Muscle of leg (tissue), 16 donors: ENCODE measurements around the gene ADGRG1. TPM values are rescaled to one million over a fixed set of nuclear protein-coding genes. Genes with fewer than 3 reads are reported as not detected.

Source experiments
- DNase-seq: peaks from one replicate; pipeline ENCODE4 v3.0.0; 2013
- H3K27ac ChIP-seq: one replicate; pipeline ENCODE4 v1.5.1; 2013; ENCODE audit warnings: mild to moderate bottlenecking, low read length, control low read depth
- H3K27me3 ChIP-seq: one replicate; pipeline ENCODE4 v1.6.1; 2013; ENCODE audit warnings: low read length; ENCODE audit not compliant: control insufficient read depth, insufficient read depth
- H3K36me3 ChIP-seq: one replicate; pipeline ENCODE4 v1.6.1; 2013; ENCODE audit warnings: low read length; ENCODE audit not compliant: control insufficient read depth, insufficient read depth
- H3K4me1 ChIP-seq: one replicate; pipeline ENCODE4 v1.6.1; 2013; ENCODE audit warnings: low read length; ENCODE audit not compliant: control insufficient read depth, insufficient read depth
- H3K4me3 ChIP-seq: one replicate; pipeline ENCODE4 v1.5.1; 2013; ENCODE audit warnings: low read length, control low read depth
- H3K9me3 ChIP-seq: replicated peaks from 2 replicates; pipeline ENCODE4 v1.6.1; 2013; ENCODE audit warnings: low read depth, low read length; ENCODE audit not compliant: control insufficient read depth
- WGBS: methylation state at CpG from one replicate; pipeline ENCODE4 v1.1.5; 2013; ENCODE audit warnings: missing lambda C conversion rate; ENCODE audit not compliant: insufficient coverage; 5-methylcytosine and 5-hydroxymethylcytosine counted together
- long read RNA-seq, 11 donors: transcript quantifications; one replicate each; lab custom pipeline, GENCODE V29; 2026
- polyA plus RNA-seq, 8 donors: library from polyadenylated mRNA; unstranded; fragments of 120-200 nt; gene quantifications; one replicate each; pipeline versions ENCODE4 v1.2.1 to v1.2.3, GENCODE V29; 2013; ENCODE audit warnings: inconsistent platforms in 1 of 8, low replicate concordance in 1 of 8; ENCODE audit not compliant: insufficient read length in 8 of 8, insufficient read depth in 1 of 8
- total RNA-seq: library from RNA; stranded (reverse); fragments of 120-200 nt; gene quantifications from one replicate; pipeline ENCODE4 v1.2.4, GENCODE V29; 2013

Gene ADGRG1
- 1.9 TPM for total RNA-seq
- polyA plus RNA-seq: 10 to 100 TPM in 1 of 8 donors, 1 to 10 TPM in 7; 4.9 to 13.0 (median 5.9) TPM
- long read RNA-seq, donor 1: 0 reads
- long read RNA-seq, donor 2: 0 reads
- long read RNA-seq, donor 3, partial matches to known transcripts: 0 of 1 reads
- long read RNA-seq, donor 3, other reads (novel, unspliced or antisense): 0 of 1 reads
- long read RNA-seq, donor 4: 0 reads
- long read RNA-seq, donor 5: 0 reads
- long read RNA-seq, donor 6, partial matches to known transcripts: 0 of 1 reads
- long read RNA-seq, donor 6, other reads (novel, unspliced or antisense): 0 of 1 reads
- long read RNA-seq, donor 7: 0 reads
- long read RNA-seq, donor 8: 0 reads
- long read RNA-seq, donor 9: 0 reads
- long read RNA-seq, donor 10: 0 reads
- long read RNA-seq, donor 11: 0 reads

DNA sequence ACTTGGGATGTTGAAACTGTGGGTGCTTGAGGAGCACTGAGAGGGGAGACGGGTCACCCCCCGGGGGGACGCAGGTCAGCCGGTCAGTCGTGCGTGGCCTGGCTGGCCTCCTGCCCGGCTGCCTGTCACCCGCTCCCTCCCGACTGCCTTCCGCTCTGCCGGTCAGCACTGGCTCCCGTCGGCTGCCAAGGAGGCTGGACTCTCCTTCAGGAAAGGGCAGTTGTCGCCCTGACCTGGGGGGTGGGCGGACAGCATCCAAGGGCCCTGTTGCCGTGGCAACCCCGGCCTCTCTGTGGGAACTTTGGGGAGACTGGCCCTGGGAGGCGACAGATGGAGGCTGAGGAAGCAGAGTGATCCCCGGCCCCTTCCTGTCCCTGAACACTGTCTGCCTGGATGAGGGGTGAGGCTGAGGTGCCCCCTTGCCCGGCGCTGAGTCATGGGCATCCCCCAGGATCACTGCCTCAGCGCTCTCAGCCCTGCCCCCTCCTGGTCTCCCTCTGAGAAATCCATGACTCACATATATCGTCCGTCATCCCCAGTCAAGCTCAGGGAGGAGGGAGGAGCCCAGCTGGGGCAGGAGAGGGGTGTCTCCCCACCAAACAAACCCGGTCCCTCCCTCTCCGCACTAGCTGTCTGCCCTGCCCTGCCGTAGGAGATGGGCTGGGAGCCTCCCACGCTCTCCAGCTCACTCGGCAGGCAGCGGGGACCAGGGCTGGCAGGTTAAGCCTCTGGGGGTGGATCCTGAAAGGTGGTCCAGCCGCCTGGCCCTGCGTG lies at the start of gene ADGRG1:
Gene ADGRG1 (plus strand): TSS at position 623 of the 774 bp plus-strand sequence. CDS start 21,658 bp downstream, outside the sequence.
- 11% methylated on average over 23 of the region's 32 CpGs for WGBS
- Histone ChIP-seq H3K9me3 (no peaks in the 10 kb centered on the region), H3K36me3 (no peaks in the 10 kb centered on the region), H3K4me1 (peaks cover 37% of the 10 kb centered on the region), H3K4me3 (peak within 1 kb of the TSS; percentile 10), H3K27ac (peak within 1 kb of the TSS; percentile 74), H3K27me3 (peaks cover 34% of the 10 kb centered on the region)
- peak; percentile 82 for DNase-seq

DNA sequence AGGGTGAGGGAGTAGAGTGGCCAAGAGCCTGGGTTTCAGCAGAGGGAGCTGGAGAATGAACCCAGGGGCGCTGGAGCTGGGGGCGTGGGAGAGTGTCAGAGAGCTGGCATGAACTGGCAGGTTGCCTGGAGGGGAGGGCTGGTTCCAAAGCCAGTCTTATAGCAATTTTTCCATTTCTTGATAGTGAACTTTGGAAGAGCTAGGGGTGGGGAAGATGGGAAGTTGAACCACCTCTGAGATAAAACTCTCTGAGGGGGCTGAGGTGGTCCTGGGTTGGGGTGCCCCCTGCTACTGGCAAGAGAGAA lies 49.1 kb upstream of the ADGRG1 start:
- H3K27me3 ChIP-seq: no peaks in the 10 kb centered on the region
- no peak overlapping the region for H3K27ac ChIP-seq
- WGBS: 60% methylated on average over 2 of the region's 2 CpGs
- H3K9me3 ChIP-seq: no peaks in the 10 kb centered on the region
- H3K36me3 ChIP-seq: no peaks in the 10 kb centered on the region
- DNase-seq: no peak
- peaks cover 11% of the 10 kb centered on the region for H3K4me1 ChIP-seq
- no peak overlapping the region for H3K4me3 ChIP-seq

DNA sequence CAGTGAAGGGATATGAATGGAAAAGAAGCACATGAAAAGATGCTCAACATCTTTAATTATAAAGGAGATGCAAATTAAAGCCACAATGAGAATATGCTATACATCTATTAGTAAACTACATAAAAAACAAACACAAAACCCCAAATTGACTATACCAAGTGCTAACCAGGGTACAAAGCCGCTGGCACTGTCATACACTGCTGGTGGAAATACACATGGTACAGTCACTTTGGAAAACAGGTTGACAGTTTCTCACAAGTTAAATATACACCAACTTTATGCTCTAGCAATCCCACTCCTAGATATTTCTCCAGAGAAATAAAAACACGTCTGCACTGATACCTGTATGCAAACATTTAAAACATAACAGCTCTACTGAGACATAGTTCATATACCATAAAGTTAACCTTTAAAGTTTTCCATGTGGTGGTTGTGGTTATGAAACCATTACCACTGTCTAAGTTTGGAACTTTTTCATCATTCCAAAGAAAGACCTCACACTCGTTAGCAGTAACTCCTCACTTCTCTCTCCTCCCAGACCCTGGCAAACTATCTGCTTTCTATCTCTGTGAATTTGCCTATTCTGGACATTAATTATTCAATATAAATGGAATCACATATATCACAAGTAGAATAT lies 43.3 kb upstream of the ADGRG1 start:
- DNase-seq: no peak
- no CpG with 5 or more reads among the region's 3 CpGs for WGBS
- no peak overlapping the region for H3K4me3 ChIP-seq
- peaks cover 2% of the 10 kb centered on the region for H3K27me3 ChIP-seq
- no peaks in the 10 kb centered on the region for H3K4me1 ChIP-seq
- no peak overlapping the region for H3K27ac ChIP-seq
- no peaks in the 10 kb centered on the region for H3K9me3 ChIP-seq
- no peaks in the 10 kb centered on the region for H3K36me3 ChIP-seq

GRCh38 chr16:57588831-57589230 lies 39.6 kb upstream of the ADGRG1 start:
- Histone ChIP-seq H3K36me3 (no peaks in the 10 kb centered on the region), H3K4me3 (no peak overlapping the region), H3K27me3 (peaks cover 2% of the 10 kb centered on the region), H3K4me1 (peaks cover 8% of the 10 kb centered on the region), H3K9me3 (no peaks in the 10 kb centered on the region), H3K27ac (no peak overlapping the region)
- WGBS: 79% methylated on average over 5 of the region's 7 CpGs
- DNase-seq: no peak

DNA sequence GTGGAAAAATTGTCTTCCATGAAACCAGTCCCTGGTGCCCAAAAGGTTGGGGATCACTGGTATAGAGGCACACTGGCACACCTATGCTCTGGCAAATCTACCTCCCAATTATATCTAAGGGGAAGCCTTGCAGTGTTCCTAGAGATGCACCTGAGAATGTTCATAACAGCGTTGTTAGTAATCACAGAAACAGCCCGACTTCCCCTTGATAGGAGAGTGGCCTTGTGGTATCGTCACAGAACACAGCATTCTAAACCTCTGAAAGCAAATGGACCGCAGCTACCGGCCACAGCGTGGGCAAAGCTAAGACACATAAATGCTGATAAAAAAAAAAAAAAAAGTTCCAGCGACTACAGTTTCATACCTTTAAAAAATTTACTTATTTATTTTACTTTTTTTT lies 39.1 kb upstream of the ADGRG1 start:
- DNase-seq: no peak
- WGBS: 96% methylated on average over 2 of the region's 7 CpGs
- Histone ChIP-seq H3K9me3 (no peaks in the 10 kb centered on the region), H3K36me3 (no peaks in the 10 kb centered on the region), H3K4me3 (no peak overlapping the region), H3K27ac (no peak overlapping the region), H3K4me1 (peaks cover 8% of the 10 kb centered on the region), H3K27me3 (peaks cover 2% of the 10 kb centered on the region)

DNA sequence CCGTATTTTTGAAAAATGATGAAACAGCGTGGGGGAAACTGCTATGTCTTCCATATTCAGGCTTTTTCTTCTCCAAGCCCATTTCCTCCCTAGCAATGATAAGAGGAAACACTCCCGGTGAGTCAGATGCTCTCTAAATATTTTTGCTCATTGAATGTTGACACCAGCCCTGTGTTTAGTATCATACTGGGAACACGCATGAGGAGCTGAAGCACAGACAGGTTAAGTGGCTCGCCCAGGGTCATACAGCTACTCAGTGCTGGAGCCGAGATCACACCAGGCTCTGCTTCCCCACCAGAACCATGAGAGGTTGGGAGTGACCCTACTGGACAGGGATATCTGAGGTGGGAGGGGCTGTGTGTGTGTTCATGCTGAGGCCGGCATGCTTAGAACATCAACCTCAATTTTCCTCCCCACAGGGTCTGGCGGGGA lies 37.8 kb upstream of the ADGRG1 start:
- peaks cover 2% of the 10 kb centered on the region for H3K27me3 ChIP-seq
- H3K36me3 ChIP-seq: no peaks in the 10 kb centered on the region
- peaks cover 8% of the 10 kb centered on the region for H3K4me1 ChIP-seq
- WGBS: 60% methylated on average over 4 of the region's 8 CpGs
- no peaks in the 10 kb centered on the region for H3K9me3 ChIP-seq
- no peak overlapping the region for H3K27ac ChIP-seq
- no peak for DNase-seq
- H3K4me3 ChIP-seq: no peak overlapping the region

DNA sequence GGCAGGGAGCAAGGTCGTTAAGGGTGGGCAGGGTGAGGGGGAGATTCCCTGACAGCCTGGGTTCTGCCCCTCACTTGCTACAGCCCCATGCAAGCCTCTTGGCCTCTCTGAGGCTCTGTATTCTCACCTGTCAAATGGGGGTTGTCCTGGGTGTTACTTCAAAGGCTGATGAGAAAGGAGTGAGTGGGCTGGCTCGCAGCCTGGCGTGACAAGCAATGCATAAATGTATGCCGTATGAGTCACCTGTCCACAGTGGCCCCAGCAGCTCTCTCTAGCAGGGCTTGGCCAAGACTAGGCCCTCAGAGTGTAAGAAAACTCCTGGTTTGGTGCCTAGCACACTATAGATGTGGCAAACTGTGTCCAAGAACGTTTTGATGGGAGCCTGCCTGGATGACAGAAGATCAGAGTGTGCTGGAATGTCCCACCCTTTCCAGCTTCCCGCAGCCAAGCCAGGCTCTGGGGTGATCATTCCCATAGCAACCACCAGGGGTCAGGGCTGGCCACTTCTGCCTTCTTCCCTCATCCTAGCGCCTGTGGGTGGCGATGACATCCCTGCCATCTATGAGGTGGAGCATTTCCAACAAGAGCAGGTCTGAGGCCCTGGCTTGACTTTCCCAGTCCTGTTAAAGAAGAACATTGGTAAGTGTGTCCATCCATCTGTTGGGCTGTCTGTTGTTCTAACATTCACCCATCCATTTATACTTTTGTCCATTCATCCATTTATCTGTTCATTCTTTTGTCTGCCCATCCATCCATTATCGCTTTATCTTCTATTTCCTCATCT lies 37.2 kb upstream of the ADGRG1 start:
- peaks cover 2% of the 10 kb centered on the region for H3K27me3 ChIP-seq
- H3K36me3 ChIP-seq: no peaks in the 10 kb centered on the region
- no peaks in the 10 kb centered on the region for H3K9me3 ChIP-seq
- WGBS: 32% methylated on average over 4 of the region's 9 CpGs
- H3K27ac ChIP-seq: no peak overlapping the region
- H3K4me1 ChIP-seq: peaks cover 8% of the 10 kb centered on the region
- DNase-seq: peak; percentile 67
- no peak overlapping the region for H3K4me3 ChIP-seq

- WGBS: 71% methylated on average over 4 of the region's 7 CpGs
- Histone ChIP-seq H3K4me3 (no peak overlapping the region), H3K27ac (no peak overlapping the region), H3K27me3 (peaks cover 2% of the 10 kb centered on the region), H3K4me1 (peaks cover 8% of the 10 kb centered on the region), H3K36me3 (no peaks in the 10 kb centered on the region), H3K9me3 (peaks cover 2% of the 10 kb centered on the region)
- DNase-seq: no peak
Observed at GRCh38 chr16:57591870-57592485, 36.5 kb upstream of the ADGRG1 start.

DNA sequence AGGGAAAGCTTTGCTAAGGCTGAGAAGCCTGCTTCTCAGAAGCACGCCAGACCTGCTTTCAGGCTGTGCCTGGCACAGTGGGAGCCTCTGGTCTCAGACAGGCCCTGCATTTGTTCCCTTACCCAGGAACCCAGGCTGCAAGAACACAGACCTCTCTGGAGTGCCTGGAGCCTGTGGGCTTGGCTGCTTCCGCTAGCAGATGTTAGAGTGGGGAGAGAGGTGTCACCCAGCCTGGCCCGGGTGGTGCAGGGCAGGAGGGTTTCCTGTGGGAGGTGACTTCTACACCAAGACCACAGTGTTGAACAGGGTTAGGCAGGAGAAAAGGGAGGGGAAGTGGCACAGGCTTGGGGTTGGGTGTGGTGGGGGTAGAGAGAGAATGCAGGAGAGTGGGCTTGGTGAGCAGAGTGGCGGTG lies 35.8 kb upstream of the ADGRG1 start:
- H3K27ac ChIP-seq: no peak overlapping the region
- WGBS: 44% methylated on average over 3 of the region's 4 CpGs
- no peak overlapping the region for H3K4me3 ChIP-seq
- H3K9me3 ChIP-seq: peaks cover 5% of the 10 kb centered on the region
- no peak for DNase-seq
- no peaks in the 10 kb centered on the region for H3K36me3 ChIP-seq
- peaks cover 2% of the 10 kb centered on the region for H3K27me3 ChIP-seq
- peaks cover 8% of the 10 kb centered on the region for H3K4me1 ChIP-seq
